HCT116 (cell line): ENCODE measurements around the gene RBM28.

ENCODE experiments used
- CTCF ChIP-seq, 3 experiments: fragments of 200-600 bp in 1 of 3; sonication (generic) in 1 of 3; IDR thresholded peaks in 2 of 3; conservative IDR thresholded peaks in 1 of 3; 2 replicates each; pipeline ENCODE4 v1.5.1; 2012 to 2017; ENCODE audit warnings: low read depth in 2 of 3, low read length in 2 of 3, antibody characterized with exemption in 1 of 3, borderline replicate concordance in 1 of 3, control low read depth in 1 of 3, mild to moderate bottlenecking in 1 of 3, mixed read lengths in 1 of 3, mixed run types in 1 of 3, moderate library complexity in 1 of 3; ENCODE audit not compliant: insufficient read depth in 1 of 3
- EZH2 ChIP-seq: fragments of 200-600 bp; sonication (generic); IDR thresholded peaks from 2 replicates; pipeline ENCODE4 v1.6.1; 2017; ENCODE audit warnings: antibody characterized with exemption, mixed run types
- EZH2phosphoT487 ChIP-seq: fragments of 200-600 bp; IDR thresholded peaks from 2 replicates; pipeline ENCODE4 v1.6.1; 2018; ENCODE audit warnings: antibody characterized with exemption, borderline replicate concordance
- FOSL1 ChIP-seq: IDR thresholded peaks from 2 replicates; pipeline ENCODE4 v1.6.1; 2012; ENCODE audit warnings: low read depth
- JUND ChIP-seq: IDR thresholded peaks from 2 replicates; pipeline ENCODE4 v1.6.1; 2012
- POLR2A ChIP-seq: IDR thresholded peaks from 2 replicates; pipeline ENCODE4 v1.7.0; 2011; ENCODE audit warnings: borderline replicate concordance; ENCODE audit not compliant: insufficient read depth, insufficient read length; ENCODE audit errors: extremely low read depth
- RAD21 ChIP-seq: IDR thresholded peaks from 2 replicates; pipeline ENCODE4 v1.6.1; 2012; ENCODE audit warnings: low read depth, mild to moderate bottlenecking
- REST ChIP-seq: IDR thresholded peaks from 2 replicates; pipeline ENCODE4 v1.6.1; 2012; ENCODE audit warnings: low read depth
- SIN3A ChIP-seq: IDR thresholded peaks from 2 replicates; pipeline ENCODE4 v1.6.1; 2012; ENCODE audit warnings: low read depth
- SRF ChIP-seq: IDR thresholded peaks from 2 replicates; pipeline ENCODE4 v1.6.1; 2012; ENCODE audit warnings: low read depth
- TF ChIP-seq, protein P1 (sequence below): IDR thresholded peaks from 2 replicates; pipeline ENCODE4 v1.6.1; 2012

- TF ChIP-seq CTCF (IDR thresholded peaks at IDR 0.05 in 2 of 3, conservative IDR thresholded peaks at IDR 0.05 in 1 of 3; ENCODE audit: borderline replicate concordance in 1 of 3, insufficient read depth in 1 of 3, low read depth in 2 of 3, low read length in 2 of 3) (no peak), SRF (no peak), RAD21 (no peak), SIN3A (no peak), JUND (no peak), REST (no peak), POLR2A (no peak), FOSL1 (no peak), EZH2phosphoT487 (no peak), EZH2 (no peak)
- TF ChIP-seq, protein P1, sequence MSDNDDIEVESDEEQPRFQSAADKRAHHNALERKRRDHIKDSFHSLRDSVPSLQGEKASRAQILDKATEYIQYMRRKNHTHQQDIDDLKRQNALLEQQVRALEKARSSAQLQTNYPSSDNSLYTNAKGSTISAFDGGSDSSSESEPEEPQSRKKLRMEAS, result no peak
Measured at GRCh38 chr7:128267595-128267924, 76.1 kb downstream of the RBM28 start.
